NCI-H2107 (cell line): Measurements from ENCODE around the gene VILL.
"Not testable (repeated sequence)": the region's sequence is repeated elsewhere in the genome, so short reads cannot be mapped to it uniquely, and the experiment has no call there.

Experiments used
- DNase-seq: peaks from one replicate; lab custom pipeline; 2025; lab: John Stamatoyannopoulos, UW

Gene VILL

GRCh38 chr3:38017445-38018295 is 27.1 kb downstream of the VILL start:
- DNase-seq = no peak

- no peak for DNase-seq
Measured at GRCh38 chr3:38018296-38019266, 28.0 kb downstream of the VILL start.

DNA sequence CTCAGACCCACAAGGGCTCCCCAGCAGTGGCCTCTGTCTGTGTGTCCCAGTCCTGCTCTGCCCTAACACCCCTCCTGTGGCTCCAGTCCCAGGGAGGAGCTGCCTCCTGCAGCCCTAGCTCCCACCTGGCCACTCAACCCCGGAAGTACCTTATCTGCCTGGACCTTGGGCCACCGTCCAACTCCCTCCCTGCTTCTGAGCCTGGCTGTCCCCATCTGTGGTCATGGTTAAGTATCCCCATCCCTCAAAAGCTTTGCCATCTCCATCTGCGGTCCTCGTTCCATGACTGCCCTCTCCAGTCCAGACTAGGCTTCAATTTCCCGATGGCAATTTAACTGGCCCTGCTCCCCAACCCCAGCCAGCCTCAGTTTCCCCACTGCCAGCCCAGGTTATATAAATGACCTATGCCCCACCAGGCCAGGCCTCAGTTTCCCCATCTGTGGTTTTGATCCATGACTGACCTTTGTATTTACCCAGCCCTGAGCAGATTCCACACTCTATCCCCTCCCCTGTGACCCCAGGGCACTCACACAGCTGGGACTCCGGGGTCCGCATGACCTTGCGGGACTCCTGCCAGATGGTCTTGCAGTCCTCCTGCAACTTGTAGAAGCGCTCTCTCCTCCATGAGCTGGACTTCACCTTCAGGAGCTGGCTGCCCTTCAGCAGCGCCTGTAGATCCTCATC is 29.2 kb downstream of the VILL start:
- no peak for DNase-seq

DNA sequence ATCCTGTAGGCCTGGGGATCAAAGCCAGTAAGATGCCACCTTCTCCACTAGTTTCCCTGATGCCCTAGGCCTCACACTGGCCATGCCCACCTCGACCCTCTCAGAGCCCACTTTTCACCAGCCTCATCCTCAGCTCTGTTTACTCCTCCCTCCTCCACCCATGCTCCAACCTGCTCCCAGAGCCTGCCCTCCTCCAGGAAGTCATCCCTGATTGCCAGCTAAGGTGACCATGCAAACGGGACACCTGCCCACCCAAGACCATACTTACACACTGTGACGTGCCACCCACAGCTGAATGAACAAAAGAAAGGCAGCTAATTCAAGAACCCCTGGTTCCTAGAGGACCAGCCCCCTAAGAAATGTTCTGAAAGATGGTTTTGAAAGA is 29.7 kb downstream of the VILL start:
- no peak for DNase-seq

- no peak for DNase-seq
Measured at GRCh38 chr3:38021196-38021595, 30.6 kb downstream of the VILL start.

DNA sequence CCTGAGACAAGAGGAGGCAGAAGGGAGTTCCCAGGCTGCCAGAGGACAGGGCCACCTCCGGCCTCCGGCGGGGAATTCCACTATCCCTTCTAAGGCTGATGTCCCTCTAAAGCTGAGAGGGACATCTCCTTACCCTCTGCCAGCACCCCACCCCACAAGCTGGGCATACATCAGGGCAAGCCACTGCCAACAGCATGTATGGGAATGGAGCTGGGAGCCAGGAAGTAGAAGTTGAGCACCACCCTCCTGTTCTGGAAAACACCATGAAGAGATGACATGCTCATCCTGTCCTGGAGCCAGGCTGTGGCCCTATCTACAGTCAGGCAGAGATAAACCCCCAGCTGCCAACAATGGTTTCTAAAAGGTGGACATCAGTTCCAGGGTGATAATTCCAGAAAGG is 31.7 kb downstream of the VILL start:
- DNase-seq = no peak

- no peak for DNase-seq
Measured at GRCh38 chr3:38022896-38023709, 32.5 kb downstream of the VILL start.

DNA sequence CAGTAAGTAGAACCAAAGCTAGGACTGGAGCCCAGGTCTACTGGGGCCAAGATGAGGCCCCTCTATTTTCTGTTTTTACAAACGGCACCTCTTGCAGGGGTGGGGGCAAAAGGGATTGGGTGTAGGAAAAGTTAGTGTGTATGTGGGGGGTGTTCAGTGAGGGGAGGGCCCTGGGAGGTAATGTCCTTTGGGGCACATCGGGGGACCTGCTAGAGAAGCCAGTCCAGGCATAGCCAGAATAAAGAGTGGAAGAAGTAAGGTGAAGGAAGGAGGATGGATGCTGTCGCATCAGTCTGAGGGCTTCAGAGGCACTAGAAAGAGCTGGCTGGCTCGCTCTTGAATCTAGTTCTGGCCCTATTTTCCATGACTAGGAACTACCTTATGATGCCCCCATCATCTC is 36.3 kb downstream of the VILL start:
- no peak for DNase-seq

- DNase-seq = no peak
Measured at GRCh38 chr3:38027466-38028465, 37.2 kb downstream of the VILL start.

DNA sequence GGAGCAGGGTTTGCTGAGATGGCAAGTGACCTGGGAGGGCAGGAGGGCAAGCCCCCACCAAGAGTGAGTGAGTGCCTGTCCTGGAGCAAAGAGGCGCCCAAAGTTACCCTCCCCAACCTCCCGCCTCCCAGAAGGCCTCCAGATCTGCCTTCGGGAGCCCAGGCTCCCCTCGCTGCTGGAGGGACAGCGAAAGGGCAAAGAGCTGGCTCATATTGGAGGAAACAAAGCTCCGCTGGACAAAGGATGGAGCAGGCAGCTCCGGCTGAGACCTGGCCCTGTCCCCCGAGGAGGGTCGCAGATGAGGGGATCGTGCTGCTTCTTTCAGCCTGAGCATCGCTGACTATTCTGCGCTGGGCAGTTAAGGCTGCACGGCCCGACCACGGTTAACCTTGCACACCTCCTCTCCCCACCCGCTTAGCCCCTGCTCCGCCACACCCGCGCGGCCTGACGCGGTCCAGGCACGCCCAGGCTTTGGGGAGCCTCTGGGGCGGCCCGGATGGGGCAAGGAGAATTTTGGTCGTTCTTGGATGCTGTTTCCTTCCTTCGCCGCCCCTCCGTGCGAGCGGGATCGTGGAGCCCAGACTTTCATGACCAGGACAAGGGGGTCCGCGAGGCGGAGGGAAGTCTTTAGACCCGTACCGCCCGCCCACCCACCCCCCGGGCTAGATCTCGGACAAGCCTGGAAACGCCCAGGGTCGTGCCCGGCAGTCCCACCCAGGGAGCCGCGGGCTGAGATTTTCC is 38.2 kb downstream of the VILL start:
- no peak for DNase-seq

GRCh38 chr3:38029400-38030125 is 39.0 kb downstream of the VILL start, which contains the start of gene PLCD1:
Gene PLCD1 (minus strand): TSS chr3:38029642. CDS start chr3:38029539, 103 bp downstream.
- no peak for DNase-seq

DNA sequence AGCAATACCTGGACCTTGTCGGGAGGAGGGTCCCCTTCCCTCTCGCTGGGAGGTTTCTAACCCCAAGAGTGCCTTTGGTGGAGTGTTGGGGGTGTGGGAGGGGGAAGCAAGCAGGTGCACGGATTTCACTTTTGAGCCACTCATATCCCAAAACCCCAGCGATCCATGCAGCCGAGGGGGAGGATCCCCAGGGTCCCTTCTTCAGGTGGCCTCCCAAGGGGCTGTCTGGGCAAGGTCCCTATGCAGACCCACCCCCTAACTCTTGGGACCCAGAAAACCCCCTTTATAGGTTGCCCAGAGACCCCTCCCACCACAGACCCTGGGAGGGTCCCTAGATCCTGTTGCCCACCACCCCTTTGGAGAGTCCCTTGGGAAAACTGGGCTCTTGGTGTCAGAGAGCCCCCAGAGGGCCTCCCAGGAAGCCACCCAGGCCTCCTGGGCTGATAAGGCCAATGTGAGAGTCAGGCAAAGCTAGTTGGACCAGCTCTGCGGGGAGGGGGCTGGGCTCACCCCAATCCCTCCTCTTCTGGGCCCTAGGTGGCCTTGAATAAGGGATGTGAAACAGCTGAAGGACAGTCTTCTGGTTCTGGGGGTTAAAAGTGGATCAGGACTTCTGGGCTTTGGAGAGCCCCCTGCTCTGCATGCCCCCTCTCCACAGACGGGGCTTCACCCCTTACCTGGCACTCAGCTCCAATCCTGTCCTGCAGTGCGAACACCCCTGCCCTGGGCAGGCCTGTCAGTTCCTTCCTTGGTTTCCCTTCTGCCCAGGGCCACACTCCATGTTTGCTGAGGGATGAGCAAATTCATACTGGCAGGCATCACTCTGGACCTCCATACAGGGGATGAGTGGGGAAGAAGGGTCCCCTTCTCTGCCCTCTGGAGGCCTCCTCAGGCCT is 39.8 kb downstream of the VILL start:
- no peak for DNase-seq

DNA sequence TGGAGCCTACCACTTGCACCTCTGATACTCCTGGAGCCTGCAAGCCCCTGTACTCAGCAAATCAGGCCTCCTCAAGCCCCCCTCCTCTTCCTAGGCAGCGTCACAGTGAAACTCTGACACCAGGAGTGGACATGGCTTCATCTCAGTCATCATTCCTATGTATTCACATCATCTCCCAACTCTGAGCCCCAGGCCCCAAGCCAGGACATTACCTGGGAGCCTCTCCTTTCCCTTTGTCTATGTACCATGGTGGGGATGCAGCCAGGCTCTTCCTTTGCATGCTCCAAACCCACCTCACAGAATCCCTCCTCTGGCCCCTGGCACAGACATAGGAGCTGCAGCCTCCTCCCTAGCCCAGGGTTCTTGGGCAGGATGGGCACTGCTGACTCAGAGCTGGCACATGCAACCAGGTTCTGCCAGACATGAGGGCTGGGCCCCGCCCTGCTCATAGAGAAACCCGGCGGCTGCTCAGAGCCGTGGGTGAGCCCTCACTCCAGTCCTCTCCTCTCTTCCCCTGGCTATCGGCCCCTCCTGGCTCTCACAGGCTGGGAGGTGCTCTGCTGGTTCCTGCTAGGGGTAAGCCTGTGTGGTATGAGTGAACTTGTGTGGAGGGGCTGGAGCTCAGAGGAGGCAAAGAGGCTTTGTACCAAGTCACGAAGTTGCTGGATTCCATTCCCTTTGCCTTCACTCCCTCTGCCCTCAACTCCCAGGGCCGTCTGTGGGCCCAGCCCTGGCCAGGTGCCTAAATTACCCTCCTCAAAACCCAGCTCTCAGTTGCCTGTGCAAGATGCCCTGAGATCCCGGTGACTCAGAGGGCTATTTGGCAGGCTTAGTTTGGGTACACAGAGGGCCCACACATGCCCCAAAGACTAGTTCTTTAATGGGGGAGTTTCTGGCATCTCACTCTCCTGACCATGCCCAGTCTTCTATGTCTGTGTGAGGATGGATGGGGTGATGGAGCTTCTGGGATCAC is 40.7 kb downstream of the VILL start:
- DNase-seq = no peak

DNA sequence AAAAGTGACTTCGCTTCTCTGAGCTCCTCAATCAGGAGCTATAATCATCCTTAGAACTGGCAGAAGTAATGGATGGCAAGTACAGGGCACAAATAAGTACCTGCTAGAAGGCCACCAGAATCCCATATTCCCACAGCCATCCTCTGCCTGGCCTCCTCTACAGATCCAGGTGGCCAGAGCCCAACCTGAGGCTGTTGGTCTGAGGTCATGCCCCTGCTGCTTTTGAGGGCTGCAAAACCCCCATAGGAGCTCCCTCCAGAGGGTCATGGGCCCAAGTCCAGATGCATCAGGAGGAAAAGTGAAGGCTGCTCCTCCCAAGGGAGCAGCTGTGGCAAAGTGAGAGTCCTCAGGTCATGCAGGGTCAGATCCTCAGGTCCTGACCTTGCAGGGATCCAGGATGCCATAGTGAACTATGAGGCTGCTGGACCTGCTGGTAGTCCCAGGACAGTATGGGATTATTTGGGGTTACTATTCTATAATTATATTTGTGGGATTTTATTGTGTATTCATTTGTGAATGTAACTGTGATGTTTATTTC is 41.8 kb downstream of the VILL start:
- DNase-seq = no peak

DNA sequence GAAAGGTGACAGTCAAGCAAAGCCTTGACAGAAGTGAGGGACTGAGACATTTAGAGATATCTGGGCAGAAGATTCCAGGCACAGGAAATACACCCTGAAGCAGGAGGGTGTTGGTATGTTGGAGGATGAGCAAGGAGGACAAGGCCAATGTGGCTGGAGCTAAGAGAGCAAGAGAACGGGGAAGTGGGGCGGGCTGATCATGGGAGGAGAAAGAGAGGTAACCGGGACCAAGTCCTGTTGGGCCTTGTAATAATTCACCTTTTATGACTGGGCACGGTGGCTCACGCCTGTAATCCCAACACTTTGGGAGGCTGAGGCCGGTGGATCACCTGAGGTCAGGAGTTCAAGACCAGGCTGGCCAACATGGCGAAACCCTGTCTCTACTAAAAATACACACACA is 43.0 kb downstream of the VILL start:
- not testable (repeated sequence) for DNase-seq

- DNase-seq = not testable (repeated sequence)
Measured at GRCh38 chr3:38034335-38034734, 43.7 kb downstream of the VILL start.
